ENCODE data around the gene RRP1.
"Not testable (repeated sequence)": the region's sequence is repeated elsewhere in the genome, so short reads cannot be mapped to it uniquely, and the experiment has no call there.

RRP1 gene

DNA sequence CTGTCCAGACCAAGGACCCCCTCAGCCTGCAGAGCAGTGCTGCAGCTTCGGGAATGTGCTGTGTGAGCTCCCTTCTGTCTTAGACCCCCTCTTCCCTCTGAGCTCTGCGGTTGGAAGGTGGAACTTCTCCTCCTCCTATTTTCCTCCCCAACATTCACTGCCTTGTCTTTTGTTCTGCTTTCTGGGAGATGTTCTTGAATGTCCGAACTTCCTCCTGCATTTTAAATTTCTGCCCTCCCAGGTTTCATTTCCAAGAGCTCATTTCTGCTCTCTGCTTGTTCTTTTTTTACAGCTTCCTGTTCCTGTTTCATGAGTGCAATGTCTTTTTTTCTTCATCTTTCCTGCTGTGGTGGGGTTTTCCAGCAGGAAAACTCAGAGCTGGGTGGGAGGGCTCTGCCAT lies 29.3 kb downstream of the RRP1 start:
- no peaks in the 10 kb centered on the region for H3K9me3 ChIP-seq (ENCODE audit: control insufficient read depth, insufficient read depth, low read length)
- no peaks in the 10 kb centered on the region for H3K36me3 ChIP-seq (ENCODE audit: control insufficient read depth, insufficient read depth, low read length)
- H3K27me3 ChIP-seq (ENCODE audit: control insufficient read depth, insufficient read depth, low read length), result no peaks in the 10 kb centered on the region
- H3K9ac ChIP-seq (ENCODE audit: low read depth, low read length), result no peak overlapping the region
- H3K4me1 ChIP-seq (ENCODE audit: control insufficient read depth, insufficient read depth, low read length), result peaks cover 5% of the 10 kb centered on the region
- no peak overlapping the region for H3K4me3 ChIP-seq (ENCODE audit: low read depth, low read length)

DNA sequence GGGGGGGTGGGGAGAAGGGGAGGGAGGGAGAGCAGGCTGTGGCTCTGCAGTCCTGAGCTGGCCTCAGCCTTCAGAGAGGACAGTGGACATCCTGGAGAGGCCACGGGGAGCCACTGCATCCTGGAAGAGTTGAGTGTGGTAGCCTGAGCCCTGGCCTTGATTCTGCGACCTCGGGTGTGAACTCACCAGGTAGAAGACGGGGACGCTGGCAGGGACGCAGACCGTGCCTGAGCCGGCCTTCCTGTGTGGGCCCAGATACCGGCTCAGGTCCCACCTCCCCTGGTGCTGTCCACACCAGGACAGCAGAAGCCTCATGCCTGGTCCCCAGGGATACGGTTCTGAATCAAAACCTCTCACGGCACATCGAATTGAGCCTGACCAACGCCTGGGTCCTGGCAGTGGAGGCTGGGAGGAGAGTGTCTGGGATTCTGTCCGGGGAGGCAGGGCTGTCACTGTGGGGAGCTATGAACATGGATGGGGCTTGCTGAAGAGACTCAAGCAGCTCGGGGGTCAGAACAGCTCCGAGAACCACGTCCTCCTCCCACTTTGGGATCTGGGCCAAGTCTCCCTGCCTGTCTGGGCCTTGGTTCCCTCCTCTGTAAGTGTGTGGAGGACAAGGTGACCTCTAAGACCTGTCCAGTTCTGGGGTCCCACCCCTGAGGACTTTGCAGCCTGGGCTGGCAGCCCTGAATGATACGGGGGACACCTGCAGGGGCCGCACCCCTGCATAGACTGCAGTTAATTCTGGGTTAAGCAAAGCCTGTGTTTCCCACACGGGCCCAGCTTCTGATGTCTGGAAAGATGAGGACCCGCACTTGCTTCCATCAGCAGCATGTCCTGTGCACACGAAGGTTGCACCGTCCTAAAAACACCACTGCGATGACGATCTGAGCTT lies 30.4 kb downstream of the RRP1 start:
- Histone ChIP-seq H3K9me3 (ENCODE audit: control insufficient read depth, insufficient read depth, low read length) (no peaks in the 10 kb centered on the region), H3K9ac (ENCODE audit: low read depth, low read length) (no peak overlapping the region), H3K36me3 (ENCODE audit: control insufficient read depth, insufficient read depth, low read length) (no peaks in the 10 kb centered on the region), H3K4me3 (ENCODE audit: low read depth, low read length) (no peak overlapping the region), H3K27me3 (ENCODE audit: control insufficient read depth, insufficient read depth, low read length) (no peaks in the 10 kb centered on the region), H3K4me1 (ENCODE audit: control insufficient read depth, insufficient read depth, low read length) (no peaks in the 10 kb centered on the region)

DNA sequence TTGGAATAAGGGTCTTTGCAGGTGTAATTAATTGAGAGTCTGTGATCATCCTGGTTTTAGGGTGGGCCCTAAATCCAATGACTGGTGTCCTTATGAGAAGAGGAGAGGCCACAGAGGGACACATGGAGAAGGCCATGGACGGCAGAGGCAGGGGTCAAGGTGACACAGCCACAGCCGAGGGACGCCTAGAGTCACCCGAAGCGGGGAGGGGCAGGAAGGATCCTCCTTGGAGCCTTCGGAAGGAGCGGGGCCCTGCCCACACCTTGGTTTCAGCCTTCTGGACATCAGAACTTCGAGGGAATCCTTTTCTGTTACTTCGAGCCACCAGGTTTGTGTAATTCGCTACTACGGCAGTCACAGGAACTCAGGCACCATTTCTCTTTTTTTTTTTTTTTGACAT lies 31.1 kb downstream of the RRP1 start:
- Histone ChIP-seq H3K9me3 (ENCODE audit: control insufficient read depth, insufficient read depth, low read length) (no peaks in the 10 kb centered on the region), H3K4me3 (ENCODE audit: low read depth, low read length) (no peak overlapping the region), H3K36me3 (ENCODE audit: control insufficient read depth, insufficient read depth, low read length) (no peaks in the 10 kb centered on the region), H3K4me1 (ENCODE audit: control insufficient read depth, insufficient read depth, low read length) (no peaks in the 10 kb centered on the region), H3K9ac (ENCODE audit: low read depth, low read length) (no peak overlapping the region), H3K27me3 (ENCODE audit: control insufficient read depth, insufficient read depth, low read length) (no peaks in the 10 kb centered on the region)

DNA sequence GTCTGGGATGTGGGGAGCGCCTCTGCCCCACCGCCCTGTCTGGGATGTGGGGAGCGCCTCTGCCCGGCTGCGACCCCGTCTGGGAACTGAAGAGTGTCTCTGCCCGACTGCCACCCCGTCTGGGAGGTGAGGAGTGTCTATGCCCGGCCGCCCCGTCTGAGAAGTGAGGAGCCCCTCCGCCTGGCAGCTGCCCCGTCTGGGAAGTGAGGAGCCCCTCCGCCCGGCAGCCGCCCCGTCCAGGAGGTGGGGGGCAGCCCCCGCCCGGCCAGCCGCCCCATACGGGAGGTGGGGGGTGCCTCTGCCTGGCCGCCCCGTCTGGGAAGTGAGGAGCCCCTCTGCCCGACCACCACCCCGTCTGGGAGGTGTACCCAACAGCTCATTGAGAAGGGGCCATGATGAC lies 32.8 kb downstream of the RRP1 start:
- not testable (repeated sequence) for H3K9me3 ChIP-seq (ENCODE audit: control insufficient read depth, insufficient read depth, low read length); H3K4me3 ChIP-seq (ENCODE audit: low read depth, low read length); H3K27me3 ChIP-seq (ENCODE audit: control insufficient read depth, insufficient read depth, low read length); H3K4me1 ChIP-seq (ENCODE audit: control insufficient read depth, insufficient read depth, low read length); H3K9ac ChIP-seq (ENCODE audit: low read depth, low read length); H3K36me3 ChIP-seq (ENCODE audit: control insufficient read depth, insufficient read depth, low read length)

DNA sequence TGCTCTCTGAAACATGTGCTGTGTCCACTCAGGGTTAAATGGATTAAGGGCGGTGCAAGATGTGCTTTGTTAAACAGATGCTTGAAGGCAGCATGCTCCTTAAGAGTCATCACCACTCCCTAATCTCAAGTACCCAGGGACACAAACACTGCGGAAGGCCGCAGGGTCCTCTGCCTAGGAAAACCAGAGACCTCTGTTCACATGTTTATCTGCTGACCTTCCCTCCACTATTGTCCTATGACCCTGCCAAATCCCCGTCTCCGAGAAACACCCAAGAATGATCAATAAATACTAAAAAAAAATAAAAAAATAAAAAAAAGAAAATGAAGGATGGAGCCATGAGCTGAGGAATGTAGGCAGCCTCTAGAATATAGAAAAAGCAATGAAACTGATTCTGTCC lies 33.4 kb downstream of the RRP1 start:
- not testable (repeated sequence) for H3K9me3 ChIP-seq (ENCODE audit: control insufficient read depth, insufficient read depth, low read length); H3K4me3 ChIP-seq (ENCODE audit: low read depth, low read length); H3K36me3 ChIP-seq (ENCODE audit: control insufficient read depth, insufficient read depth, low read length); H3K9ac ChIP-seq (ENCODE audit: low read depth, low read length); H3K27me3 ChIP-seq (ENCODE audit: control insufficient read depth, insufficient read depth, low read length); H3K4me1 ChIP-seq (ENCODE audit: control insufficient read depth, insufficient read depth, low read length)

DNA sequence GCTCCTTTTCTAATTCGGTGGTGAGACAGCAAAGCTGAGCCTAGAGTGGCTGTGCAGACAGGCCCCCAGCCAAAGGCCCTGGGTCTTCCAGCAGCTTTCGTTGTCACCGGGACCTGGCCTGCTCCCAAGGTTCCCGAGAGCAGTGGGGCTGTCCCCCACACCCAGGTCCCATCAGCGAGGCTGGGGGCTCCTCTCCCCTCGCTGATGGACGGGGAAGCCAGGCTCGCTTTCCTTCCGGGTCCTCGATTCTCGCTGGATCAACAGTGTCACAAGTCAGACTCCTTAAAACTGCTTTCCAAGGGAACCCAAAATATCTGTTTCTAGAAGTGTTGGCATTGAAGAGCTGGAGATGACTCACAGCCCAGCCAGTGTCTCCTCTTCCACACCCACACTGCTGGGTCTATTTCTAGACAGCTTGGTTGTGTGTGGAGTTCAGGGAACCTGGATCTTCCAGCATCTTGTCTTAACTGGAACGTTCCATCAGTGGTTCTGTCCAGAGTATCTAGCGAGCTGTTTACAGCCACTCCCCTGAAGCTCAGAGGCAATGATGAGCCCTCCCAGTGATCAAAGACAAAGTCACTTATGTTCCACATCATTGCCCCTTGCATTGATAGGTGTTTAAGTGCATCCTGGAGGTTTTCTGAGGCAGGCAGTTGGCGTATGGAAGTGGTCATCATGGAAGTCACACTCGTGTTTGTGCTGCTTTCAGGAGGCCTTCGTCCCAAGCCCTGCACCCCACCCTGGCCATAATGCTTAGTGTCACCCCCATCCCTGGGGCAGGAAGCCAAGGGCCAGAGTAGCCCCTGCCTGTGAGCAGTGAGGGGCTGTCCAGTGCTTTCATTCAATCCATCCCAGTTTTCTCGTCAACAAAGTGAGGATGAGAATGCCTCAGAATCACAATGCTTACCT lies 35.2 kb downstream of the RRP1 start:
- no peaks in the 10 kb centered on the region for H3K4me1 ChIP-seq (ENCODE audit: control insufficient read depth, insufficient read depth, low read length)
- H3K4me3 ChIP-seq (ENCODE audit: low read depth, low read length), result no peak overlapping the region
- H3K9ac ChIP-seq (ENCODE audit: low read depth, low read length), result no peak overlapping the region
- no peaks in the 10 kb centered on the region for H3K9me3 ChIP-seq (ENCODE audit: control insufficient read depth, insufficient read depth, low read length)
- no peaks in the 10 kb centered on the region for H3K27me3 ChIP-seq (ENCODE audit: control insufficient read depth, insufficient read depth, low read length)
- no peaks in the 10 kb centered on the region for H3K36me3 ChIP-seq (ENCODE audit: control insufficient read depth, insufficient read depth, low read length)

DNA sequence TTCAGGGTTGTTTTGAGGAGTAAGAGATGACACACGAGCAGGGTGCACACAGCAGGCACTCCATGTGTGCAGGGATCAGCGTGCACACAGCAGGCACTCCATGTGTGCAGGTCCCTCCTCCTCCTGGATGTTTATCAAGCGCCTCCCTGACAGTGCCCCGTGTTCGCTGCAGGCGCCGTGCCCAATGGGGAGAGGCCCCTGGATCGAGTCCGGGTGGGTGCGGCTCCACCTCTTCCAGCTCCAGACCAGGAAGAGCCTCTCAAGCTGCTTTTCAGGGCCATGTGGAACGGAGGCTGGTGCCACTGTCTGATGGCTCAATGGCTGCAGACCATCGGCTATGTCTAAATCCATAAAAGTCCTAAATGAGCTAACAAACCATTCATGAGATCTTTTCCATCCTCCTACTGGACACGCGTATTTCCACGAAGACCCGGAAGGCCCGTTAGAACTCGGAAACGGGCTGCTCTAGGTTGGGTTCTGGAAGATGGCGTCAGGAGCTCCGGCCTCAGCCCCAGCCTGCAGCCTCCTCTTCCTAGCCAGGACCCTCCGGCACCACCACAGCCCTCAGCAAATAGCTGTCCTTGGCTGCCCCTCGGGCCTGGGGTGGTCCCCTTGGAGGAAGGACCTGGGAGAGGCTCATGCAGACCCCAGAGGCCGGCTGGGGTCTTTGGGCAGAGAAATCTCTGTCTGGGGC lies 36.0 kb downstream of the RRP1 start:
- no peaks in the 10 kb centered on the region for H3K4me1 ChIP-seq (ENCODE audit: control insufficient read depth, insufficient read depth, low read length)
- no peak overlapping the region for H3K4me3 ChIP-seq (ENCODE audit: low read depth, low read length)
- no peak overlapping the region for H3K9ac ChIP-seq (ENCODE audit: low read depth, low read length)
- no peaks in the 10 kb centered on the region for H3K9me3 ChIP-seq (ENCODE audit: control insufficient read depth, insufficient read depth, low read length)
- no peaks in the 10 kb centered on the region for H3K36me3 ChIP-seq (ENCODE audit: control insufficient read depth, insufficient read depth, low read length)
- no peaks in the 10 kb centered on the region for H3K27me3 ChIP-seq (ENCODE audit: control insufficient read depth, insufficient read depth, low read length)

DNA sequence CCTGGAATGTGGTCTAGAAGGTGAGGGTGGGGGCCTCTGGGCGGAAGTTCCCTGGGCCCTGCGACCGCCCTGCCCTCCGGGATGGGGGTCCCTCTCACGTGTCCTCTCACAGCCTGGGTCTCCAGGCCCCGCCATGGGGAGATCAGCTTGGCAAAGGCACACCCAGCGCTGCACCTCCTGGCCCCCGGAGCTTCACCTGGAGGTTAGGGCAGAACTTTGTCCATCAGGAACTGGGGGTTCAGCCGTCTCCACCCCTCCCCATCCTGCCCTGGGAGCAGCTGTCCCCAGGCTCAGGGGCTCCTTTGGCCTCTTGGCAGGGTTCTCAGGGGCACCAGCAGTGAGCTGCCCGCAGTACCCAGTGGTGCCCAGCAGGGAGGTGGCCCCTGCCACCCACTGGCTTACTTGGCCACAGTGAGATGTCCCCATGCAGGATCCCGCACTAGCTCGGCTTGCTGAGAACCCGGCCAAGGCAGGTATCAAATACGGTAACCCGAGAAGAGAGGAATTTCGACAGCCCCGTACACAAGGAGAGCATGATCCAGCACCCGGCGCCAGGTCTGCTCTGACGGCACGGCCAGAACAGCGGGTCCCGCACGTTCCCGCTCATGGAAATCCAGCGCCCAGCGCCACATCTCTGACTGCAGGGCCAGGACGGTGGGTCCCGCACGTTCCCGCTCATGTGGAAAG lies 36.7 kb downstream of the RRP1 start:
- Histone ChIP-seq H3K36me3 (ENCODE audit: control insufficient read depth, insufficient read depth, low read length) (no peaks in the 10 kb centered on the region), H3K9me3 (ENCODE audit: control insufficient read depth, insufficient read depth, low read length) (no peaks in the 10 kb centered on the region), H3K9ac (ENCODE audit: low read depth, low read length) (no peak overlapping the region), H3K4me3 (ENCODE audit: low read depth, low read length) (no peak overlapping the region), H3K27me3 (ENCODE audit: control insufficient read depth, insufficient read depth, low read length) (no peaks in the 10 kb centered on the region), H3K4me1 (ENCODE audit: control insufficient read depth, insufficient read depth, low read length) (no peaks in the 10 kb centered on the region)

DNA sequence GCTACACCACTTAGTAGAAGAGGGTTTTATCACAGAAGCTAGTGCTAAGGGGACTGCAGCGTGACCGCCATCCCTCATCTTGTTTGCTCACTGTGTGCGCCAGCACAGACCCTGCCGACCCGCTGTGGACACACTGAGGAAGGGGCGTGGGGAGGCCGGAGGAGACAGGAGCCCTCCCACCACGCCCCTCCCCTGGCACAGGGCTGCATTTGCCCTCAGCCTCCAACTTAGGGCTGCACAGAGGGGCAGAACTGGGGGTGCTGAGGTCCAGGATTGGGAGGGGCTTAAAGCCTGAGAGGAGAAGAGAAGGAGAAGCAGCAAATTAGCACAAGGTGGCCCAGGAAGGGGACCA lies 37.2 kb downstream of the RRP1 start:
- Histone ChIP-seq H3K9me3 (ENCODE audit: control insufficient read depth, insufficient read depth, low read length) (no peaks in the 10 kb centered on the region), H3K4me1 (ENCODE audit: control insufficient read depth, insufficient read depth, low read length) (no peaks in the 10 kb centered on the region), H3K9ac (ENCODE audit: low read depth, low read length) (no peak overlapping the region), H3K27me3 (ENCODE audit: control insufficient read depth, insufficient read depth, low read length) (no peaks in the 10 kb centered on the region), H3K4me3 (ENCODE audit: low read depth, low read length) (no peak overlapping the region), H3K36me3 (ENCODE audit: control insufficient read depth, insufficient read depth, low read length) (no peaks in the 10 kb centered on the region)

DNA sequence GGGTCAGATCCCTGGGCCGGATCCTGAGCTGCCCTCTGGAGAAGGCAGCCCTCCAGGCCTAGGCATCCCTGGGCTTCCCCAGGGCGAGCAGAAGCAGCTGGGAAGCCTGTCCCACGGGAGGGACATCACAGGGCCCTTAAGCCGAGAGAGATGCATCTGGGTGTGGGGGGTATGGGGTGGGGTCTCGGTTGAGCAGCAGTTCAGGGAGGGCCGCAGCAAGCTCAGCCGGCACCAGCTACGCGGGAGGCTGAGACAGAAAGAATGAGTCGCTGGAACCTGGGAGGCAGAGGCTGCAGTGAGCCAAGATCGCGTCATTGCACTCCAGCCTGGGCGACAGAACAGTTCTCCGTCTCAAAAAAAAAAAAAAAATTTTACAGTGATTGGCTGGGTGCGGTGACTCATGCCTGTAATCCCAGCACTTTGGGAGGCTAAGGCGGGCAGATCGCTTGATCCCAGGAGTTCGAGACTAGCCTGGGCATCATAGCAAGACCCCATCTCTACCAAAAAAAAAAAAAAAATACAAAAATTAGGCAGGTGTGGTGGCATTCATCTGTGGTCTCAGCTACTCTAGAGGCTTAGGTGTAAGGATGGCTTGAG lies 37.7 kb downstream of the RRP1 start:
- no peaks in the 10 kb centered on the region for H3K27me3 ChIP-seq (ENCODE audit: control insufficient read depth, insufficient read depth, low read length)
- H3K9me3 ChIP-seq (ENCODE audit: control insufficient read depth, insufficient read depth, low read length), result no peaks in the 10 kb centered on the region
- no peak overlapping the region for H3K9ac ChIP-seq (ENCODE audit: low read depth, low read length)
- H3K36me3 ChIP-seq (ENCODE audit: control insufficient read depth, insufficient read depth, low read length), result no peaks in the 10 kb centered on the region
- H3K4me1 ChIP-seq (ENCODE audit: control insufficient read depth, insufficient read depth, low read length), result no peaks in the 10 kb centered on the region
- no peak overlapping the region for H3K4me3 ChIP-seq (ENCODE audit: low read depth, low read length)

DNA sequence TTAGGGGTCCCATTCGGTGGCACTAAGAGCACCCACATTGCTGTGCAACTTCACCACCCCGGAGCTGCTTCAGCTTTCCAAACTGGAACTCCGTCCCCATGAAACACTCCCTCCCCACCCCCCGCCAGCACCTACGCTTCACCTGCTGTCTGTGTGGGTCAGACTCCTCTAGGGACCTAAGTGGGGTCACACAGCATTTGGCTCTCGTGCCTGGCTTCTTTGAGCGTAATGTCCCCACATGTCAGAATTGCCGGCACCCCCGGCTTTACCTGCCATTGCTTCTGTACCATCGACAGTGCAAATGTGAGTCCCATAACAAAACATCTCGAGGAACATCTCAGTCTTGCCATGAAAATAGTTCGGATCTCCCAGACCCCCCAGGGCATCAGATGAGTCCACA lies 39.8 kb downstream of the RRP1 start:
- Histone ChIP-seq H3K4me3 (ENCODE audit: low read depth, low read length) (no peak overlapping the region), H3K36me3 (ENCODE audit: control insufficient read depth, insufficient read depth, low read length) (no peaks in the 10 kb centered on the region), H3K27me3 (ENCODE audit: control insufficient read depth, insufficient read depth, low read length) (no peaks in the 10 kb centered on the region), H3K4me1 (ENCODE audit: control insufficient read depth, insufficient read depth, low read length) (no peaks in the 10 kb centered on the region), H3K9ac (ENCODE audit: low read depth, low read length) (no peak overlapping the region), H3K9me3 (ENCODE audit: control insufficient read depth, insufficient read depth, low read length) (no peaks in the 10 kb centered on the region)

Measured in iPS-15b (cell line).